ENCODE results near the gene ZBTB43. TPM values are rescaled to one million over a fixed set of nuclear protein-coding genes. Genes with fewer than 3 reads are reported as not detected.

ZBTB43 gene
- polyA plus RNA-seq, 1 donor from 2014 or later, result 12.3 TPM

DNA sequence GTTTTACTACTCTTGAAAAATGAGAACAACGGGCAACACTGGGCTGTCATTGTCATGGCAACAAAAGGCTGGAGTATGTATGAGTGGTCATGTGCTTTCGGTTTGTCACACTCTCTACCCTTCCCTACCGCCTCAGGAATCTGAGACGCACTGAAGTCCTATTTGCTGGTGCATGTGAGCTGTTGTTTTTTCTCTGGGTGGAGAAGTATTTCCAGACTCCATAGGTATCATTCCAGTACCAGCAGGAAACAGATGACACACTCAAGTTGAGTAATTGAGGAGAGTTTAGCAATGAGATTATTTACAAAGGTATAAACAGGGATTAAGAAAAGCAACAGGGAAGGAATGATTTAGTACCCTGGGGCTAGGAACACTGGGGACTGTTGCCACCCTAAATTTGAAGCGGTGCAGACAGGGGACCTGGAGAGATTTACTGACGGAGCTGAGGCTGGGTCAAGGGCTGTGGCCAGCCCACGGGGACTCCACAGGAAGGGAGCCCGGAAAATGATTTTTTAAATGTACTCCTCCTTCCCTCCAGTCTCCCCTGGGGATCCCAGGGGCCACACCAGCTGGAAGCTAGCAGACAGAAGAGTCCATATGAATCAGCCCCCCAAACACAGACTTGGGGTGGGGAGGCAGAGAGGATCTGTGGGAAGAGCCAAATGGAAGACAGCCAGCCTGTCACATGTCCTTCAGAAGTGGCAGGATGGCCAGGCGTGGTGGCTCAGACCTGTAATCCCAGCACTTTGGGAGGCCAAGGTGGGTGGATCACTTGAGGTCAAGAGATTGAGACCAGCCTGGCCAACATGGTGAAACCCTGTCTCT, 13.2 kb upstream of the ZBTB43 start:
- Histone ChIP-seq H3K9me3 (ENCODE audit: low read length) (no peaks in the 10 kb centered on the region), H3K79me2 (replicated peaks; ENCODE audit: insufficient read depth, low read length) (no peaks in the 10 kb centered on the region), H3K4me2 (ENCODE audit: low read length) (no peak overlapping the region), H3K9me2 (ENCODE audit: insufficient read depth, low read length) (no peaks in the 10 kb centered on the region), H3K36me3 (ENCODE audit: insufficient read depth, low read length) (no peaks in the 10 kb centered on the region), H2AFZ (ENCODE audit: low read depth, low read length) (no peak overlapping the region), H3K9ac (ENCODE audit: low read length) (no peak overlapping the region), H4K20me1 (ENCODE audit: insufficient read depth) (no peaks in the 10 kb centered on the region), H3K27me3 (ENCODE audit: insufficient read depth, low read depth, low read length) (no peaks in the 10 kb centered on the region), H3F3A (ENCODE audit: insufficient read depth, low read length, poor library complexity, severe bottlenecking) (no peaks in the 10 kb centered on the region), H3K27ac (ENCODE audit: low read length) (no peak overlapping the region), H3K4me3 (ENCODE audit: low read length) (no peak overlapping the region)
- TF ChIP-seq TAF1 (IDR thresholded peaks at IDR 0.05; ENCODE audit: low read depth) (no peak), EZH2 (IDR thresholded peaks at IDR 0.05; ENCODE audit: borderline replicate concordance, insufficient read depth, low read length, poor library complexity, severe bottlenecking) (no peak), REST (IDR thresholded peaks at IDR 0.05; ENCODE audit: borderline replicate concordance) (no peak), CTCF (IDR thresholded peaks at IDR 0.05; ENCODE audit: poor library complexity, severe bottlenecking) (no peak), EP300 (conservative IDR thresholded peaks at IDR 0.05; ENCODE audit: poor library complexity, severe bottlenecking) (no peak), RAD21 (conservative IDR thresholded peaks at IDR 0.05) (no peak), SMC3 (conservative IDR thresholded peaks at IDR 0.05; ENCODE audit: poor library complexity) (no peak), MXI1 (conservative IDR thresholded peaks at IDR 0.05; ENCODE audit: poor library complexity, severe bottlenecking) (no peak), POLR2AphosphoS5 (IDR thresholded peaks at IDR 0.05) (no peak)

- no peak overlapping the region for H3K4me2 ChIP-seq (ENCODE audit: low read length)
- H3K79me2 ChIP-seq (replicated peaks; ENCODE audit: insufficient read depth, low read length), result no peaks in the 10 kb centered on the region
- no peaks in the 10 kb centered on the region for H3K9me3 ChIP-seq (ENCODE audit: low read length)
- H4K20me1 ChIP-seq (ENCODE audit: insufficient read depth), result no peaks in the 10 kb centered on the region
- H3K4me3 ChIP-seq (ENCODE audit: low read length), result no peak overlapping the region
- no peak overlapping the region for H3K9ac ChIP-seq (ENCODE audit: low read length)
- H3K27ac ChIP-seq (ENCODE audit: low read length), result no peak overlapping the region
- H3K36me3 ChIP-seq (ENCODE audit: insufficient read depth, low read length), result no peaks in the 10 kb centered on the region
- TF ChIP-seq SMC3 (conservative IDR thresholded peaks at IDR 0.05; ENCODE audit: poor library complexity) (no peak), REST (IDR thresholded peaks at IDR 0.05; ENCODE audit: borderline replicate concordance) (no peak), CTCF (IDR thresholded peaks at IDR 0.05; ENCODE audit: poor library complexity, severe bottlenecking) (no peak), POLR2AphosphoS5 (IDR thresholded peaks at IDR 0.05) (no peak), EZH2 (IDR thresholded peaks at IDR 0.05; ENCODE audit: borderline replicate concordance, insufficient read depth, low read length, poor library complexity, severe bottlenecking) (no peak)
- no peaks in the 10 kb centered on the region for H3F3A ChIP-seq (ENCODE audit: insufficient read depth, low read length, poor library complexity, severe bottlenecking)
- H2AFZ ChIP-seq (ENCODE audit: low read depth, low read length), result no peak overlapping the region
- no peaks in the 10 kb centered on the region for H3K27me3 ChIP-seq (ENCODE audit: insufficient read depth, low read depth, low read length)
- no peaks in the 10 kb centered on the region for H3K9me2 ChIP-seq (ENCODE audit: insufficient read depth, low read length)
Measured at GRCh38 chr9:126793686-126794417, 11.0 kb upstream of the ZBTB43 start.

All from neural cell (in vitro differentiated cells).